ENCODE measurements around the gene LYSMD2. TPM values are rescaled to one million over a fixed set of nuclear protein-coding genes. Genes with fewer than 3 reads are reported as not detected.
A peak's percentile ranks its signal among the peaks of the same experiment; 100 is the strongest.

Gene LYSMD2
- total and polyA plus RNA-seq, 9 of the 15 experiments (the other 6 are each of a cell fraction or from before 2014, with no cell fraction given), result 4.3 to 30.3 (median 9.8) TPM

GRCh38 chr15:51739061-51739712 is 1.7 kb upstream of the LYSMD2 start (continued):
- TF ChIP-seq CBFA2T3 (IDR thresholded peaks at IDR 0.05), result 0 out of 2 replicates have a peak, but pooled peaks have one; percentile 11
- TF ChIP-seq ATF1 (CRISPR knock-in tag; IDR thresholded peaks at IDR 0.05), result no peak
- TF ChIP-seq ATF1 (tag; IDR thresholded peaks at IDR 0.05), result no peak
- TF ChIP-seq MYNN (IDR thresholded peaks at IDR 0.05), result peak; percentile 88
- no peak for TF ChIP-seq MYNN (CRISPR knock-in tag; IDR thresholded peaks at IDR 0.05)
- no peak for TF ChIP-seq SLC30A9 (CRISPR knock-in tag; IDR thresholded peaks at IDR 0.05)
- 0 out of 2 replicates have a peak, but pooled peaks have one; percentile 7 for TF ChIP-seq MAFG (tag; conservative IDR thresholded peaks at IDR 0.05)

GRCh38 chr15:51738553-51738952 is 1.1 kb upstream of the LYSMD2 start:
- intact Hi-C loops (cut with micrococcal nuclease) (loop anchor here (2.0 to 5.0 kb wide), 2 partner anchors 39 to 86 kb away; no protein-coding TSS in a partner anchor), in situ Hi-C loops (cut with MboI) (no loop called here)
- H3K36me3 ChIP-seq (ENCODE audit: control insufficient read depth, insufficient read depth, low read length), result 0 out of 3 replicates have a peak, but pooled peaks cover 2% of the 10 kb centered on the region
- peak overlapping the region; percentile 91 for H2AFZ ChIP-seq (ENCODE audit: low read depth, low read length)
- no TSS peak for BruUV-seq (replicated peaks)
- FAIRE-seq (no peak), DNase-seq (ENCODE audit: extremely low read depth in 1 of 4, low spot score in 3 of 4) (no peak), ATAC-seq (no peak)
- no peaks in the 10 kb centered on the region for H3K9me1 ChIP-seq (ENCODE audit: control insufficient read depth, insufficient read depth, low read length)
- H3K9ac ChIP-seq (ENCODE audit: insufficient read depth in 1 of 2, low read depth in 2 of 2, low read length in 2 of 2), result no peak overlapping the region
- no peak overlapping the region; the same call in 2 of the 3 replicates for H3K27ac ChIP-seq (ENCODE audit: extremely low read depth, low read depth, low read length)
- no peaks in the 10 kb centered on the region for H3K9me3 ChIP-seq (replicated peaks; ENCODE audit: control insufficient read depth, insufficient read depth, low read depth, low read length)
- peak overlapping the region; percentile 87 for H3K4me2 ChIP-seq (ENCODE audit: insufficient read depth, low read length)
- H3K79me2 ChIP-seq (ENCODE audit: control insufficient read depth, insufficient read depth, low read length), result peaks cover 19% of the 10 kb centered on the region
- H4K20me1 ChIP-seq (replicated peaks; ENCODE audit: control insufficient read depth, insufficient read depth, low read length), result no peaks in the 10 kb centered on the region
- no peaks in the 10 kb centered on the region for H3K27me3 ChIP-seq (ENCODE audit: control insufficient read depth in 2 of 2, insufficient read depth in 2 of 2, low read length in 2 of 2)
- H3K4me3 ChIP-seq, result no peak overlapping the region
- ChIA-PET POLR2A (interaction anchor here (0.8 to 3.6 kb wide), 3 partner anchors 10 to 38 kb away, joined by 3 to 15 read pairs (median 4); no protein-coding TSS in a partner anchor), CTCF (ENCODE audit: low intra/inter-chr PET ratio) (no interaction called here)
- WGBS (ENCODE audit: insufficient coverage, low coverage, missing lambda C conversion rate), result 45% methylated on average over 2 of the region's 2 CpGs
- peaks cover 21 to 34% of the 10 kb centered on the region in 2 experiments for H3K4me1 ChIP-seq (replicated peaks in 1 of 2; ENCODE audit: control insufficient read depth in 2 of 2, insufficient read depth in 2 of 2, low read length in 2 of 2)
- TF ChIP-seq NCOA2 (IDR thresholded peaks at IDR 0.05; ENCODE audit: partially characterized antibody in 2 of 2) (no peak), POLR2H (tag; IDR thresholded peaks at IDR 0.05; ENCODE audit: low read depth) (no peak), CUX1 (CRISPR knock-in tag; IDR thresholded peaks at IDR 0.05) (no peak)

All from K562 (cell line).